Activated CD8-positive, alpha-beta memory T cell treated with anti-CD3 and anti-CD28 coated beads for 36 hours (primary cell): ENCODE results near the gene TOR1AIP2. TPM values are rescaled to one million over a fixed set of nuclear protein-coding genes. Genes with fewer than 3 reads are reported as not detected.

Experiments
- CTCF ChIA-PET: fragments of 350-600 bp; sonication (Branson Sonifier 250); formaldehyde crosslinking; loops from one replicate; lab custom pipeline; 2021; ENCODE audit warnings: antibody characterized with exemption; lab: Charles Lee
- POLR2A ChIA-PET: fragments of 350-600 bp; sonication (Branson Sonifier 250); formaldehyde crosslinking; loops from one replicate; lab custom pipeline; 2021; ENCODE audit warnings: antibody characterized with exemption; lab: Charles Lee
- total RNA-seq, 2 experiments: library from RNA; stranded (reverse); gene quantifications; one replicate each; pipeline ENCODE4 v1.2.3, GENCODE V29; 2021

The TOR1AIP2 gene
- total RNA-seq, 2 experiments from 2014 or later: 72.7 to 74.1 TPM

GRCh38 chr1:179798864-179799516 is 78.6 kb downstream of the TOR1AIP2 start:
- POLR2A ChIA-PET: no interaction called here
- CTCF ChIA-PET: interaction anchor here (1.0 kb wide), 1 partner anchor 92 kb away, joined by 3 read pairs; no protein-coding TSS in a partner anchor

GRCh38 chr1:179798213-179798863 is 79.3 kb downstream of the TOR1AIP2 start:
- ChIA-PET POLR2A (no interaction called here), CTCF (interaction anchor here (1.0 kb wide), 2 partner anchors 16 to 92 kb away, joined by 3 to 5 read pairs; no protein-coding TSS in a partner anchor)

DNA sequence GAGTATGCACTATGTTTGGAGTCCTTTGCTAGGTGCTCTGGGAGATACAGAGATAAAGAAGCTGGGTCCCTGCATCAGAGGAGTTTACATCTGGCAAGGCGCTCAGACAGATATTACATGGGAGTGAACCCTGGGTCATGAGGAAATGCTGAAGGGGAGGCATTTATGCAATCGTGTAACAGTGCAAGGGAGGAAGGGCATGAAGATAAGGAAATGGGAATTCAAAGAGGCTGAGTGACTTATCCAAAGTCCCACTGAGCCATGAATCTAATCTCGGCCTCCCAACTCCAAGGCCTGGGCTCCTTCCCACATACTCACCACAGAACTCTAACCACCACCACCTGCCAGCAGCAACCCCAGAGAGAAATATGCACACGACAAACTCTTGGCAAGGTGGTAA is 82.9 kb downstream of the TOR1AIP2 start:
- ChIA-PET POLR2A (no interaction called here), CTCF (no interaction called here)

DNA sequence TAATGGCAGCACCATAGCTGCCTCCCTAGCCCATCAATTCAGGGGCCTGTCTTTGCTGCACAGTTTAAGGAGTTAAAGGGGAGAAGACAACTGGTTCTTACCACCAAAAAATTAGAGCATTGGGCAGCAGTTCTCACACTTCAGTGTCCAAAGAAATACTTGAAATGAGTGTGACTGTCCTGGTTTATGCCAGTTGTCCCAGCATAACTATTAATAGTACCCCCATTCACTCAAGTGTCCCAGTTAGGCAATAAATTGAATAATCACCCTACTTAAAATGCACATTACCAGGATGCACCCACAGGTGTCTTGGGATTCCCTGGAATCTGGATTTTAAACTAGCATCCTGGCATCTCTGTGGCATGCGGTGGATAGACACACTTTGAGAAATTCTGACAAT is 83.5 kb downstream of the TOR1AIP2 start:
- ChIA-PET CTCF (interaction anchor here (1.0 kb wide), 1 partner anchor 15 kb away, joined by 4 read pairs; no protein-coding TSS in a partner anchor), POLR2A (no interaction called here)

GRCh38 chr1:179793281-179793680 is 84.3 kb downstream of the TOR1AIP2 start:
- ChIA-PET POLR2A (no interaction called here), CTCF (interaction anchor here (1.0 to 1.1 kb wide), 2 partner anchors 16 to 87 kb away, joined by 4 read pairs; no protein-coding TSS in a partner anchor)

Other genes starting within 250 kb of the TOR1AIP2 start
- gene FAM163A, start 134.5 kb downstream of the TOR1AIP2 start, total RNA-seq: not detected
- gene TOR1AIP1, start 4.5 kb upstream of the TOR1AIP2 start, total RNA-seq: 10 to 100 TPM; 49.8 to 55.4 TPM
- 10 to 100 TPM; 37.0 to 41.6 TPM for gene CEP350, start 77.0 kb upstream of the TOR1AIP2 start, total RNA-seq